Left ventricle myocardium superior (tissue), 1 donor: ENCODE measurements around the gene TIGD7. TPM values are rescaled to one million over a fixed set of nuclear protein-coding genes. Genes with fewer than 3 reads are reported as not detected.
"Not testable (repeated sequence)": the region's sequence is repeated elsewhere in the genome, so short reads cannot be mapped to it uniquely, and the experiment has no call there.

Source experiments
- ATAC-seq: fragments of 200-7000 bp; cut with Tn5 transposase; one replicate; pipeline ENCODE4 v1.9.1; 2020; ENCODE audit warnings: mild to moderate bottlenecking, moderate library complexity
- DNase-seq: peaks from one replicate; pipeline ENCODE4 v3.0.0-alpha.2; 2020
- intact Hi-C: fragments of 100-400 bp; cut with micrococcal nuclease; formaldehyde crosslinking; loops from one replicate; pipeline ENCODE4 v1.11.0; 2022
- total RNA-seq: library from RNA; stranded (reverse); fragmentation: NEBNext Ultra II Directional; extraction: Animal tissue kit (Norgen Biotek cat#: 25700); gene quantifications from one replicate; pipeline ENCODE4 v1.2.1, GENCODE V29; 2021
- donor health status: DM: no; HTN: yes; CAD: no; lungs with severe emphysema.

Gene TIGD7
- total RNA-seq, 1 donor from 2014 or later: 7.6 TPM

GRCh38 chr16:3283543-3284447 is 21.4 kb downstream of the TIGD7 start:
- ATAC-seq: no peak
- no peak for DNase-seq
- intact Hi-C loops: no loop called here

GRCh38 chr16:3282730-3283542 is 22.3 kb downstream of the TIGD7 start, which contains the start of gene ZNF263:
Gene ZNF263 (plus strand): TSS chr16:3283491. CDS start chr16:3283819, 328 bp downstream.
- intact Hi-C loops: no loop called here
- ATAC-seq (peak; percentile 97), DNase-seq (peak; percentile 97)

DNA sequence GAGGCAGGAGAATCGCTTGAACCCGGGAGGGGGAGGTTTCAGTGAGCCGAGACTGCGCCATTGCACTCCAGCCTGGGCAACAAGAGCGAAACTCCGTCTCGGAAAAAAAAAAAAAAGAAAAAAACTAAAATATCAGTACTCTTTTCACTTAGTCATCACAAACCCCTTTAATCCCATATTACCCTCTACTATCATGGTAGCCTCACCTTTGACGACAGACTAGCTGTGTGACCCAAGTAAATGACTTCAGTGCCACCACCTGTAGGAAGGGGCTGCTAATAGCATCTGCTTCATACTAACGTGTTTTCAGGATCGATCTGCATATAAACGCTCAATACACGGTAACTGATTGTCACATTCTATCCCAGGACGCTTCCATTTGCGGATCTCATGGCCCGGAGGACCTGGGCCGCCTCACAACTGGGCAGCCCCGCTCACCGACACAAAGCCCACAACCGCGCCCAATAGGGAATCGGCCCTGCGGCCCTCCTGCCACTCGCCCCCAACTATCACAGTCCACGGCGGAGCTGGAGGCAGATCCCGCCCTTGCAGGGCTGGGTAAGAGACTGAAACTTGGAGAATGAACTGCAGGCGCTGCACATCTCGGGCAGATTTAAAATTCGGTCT is 23.0 kb downstream of the TIGD7 start:
- intact Hi-C loops: no loop called here
- peak; percentile 44 for ATAC-seq
- no peak for DNase-seq

- no peak for ATAC-seq
Measured at GRCh38 chr16:3281222-3281820, 23.9 kb downstream of the TIGD7 start.

DNA sequence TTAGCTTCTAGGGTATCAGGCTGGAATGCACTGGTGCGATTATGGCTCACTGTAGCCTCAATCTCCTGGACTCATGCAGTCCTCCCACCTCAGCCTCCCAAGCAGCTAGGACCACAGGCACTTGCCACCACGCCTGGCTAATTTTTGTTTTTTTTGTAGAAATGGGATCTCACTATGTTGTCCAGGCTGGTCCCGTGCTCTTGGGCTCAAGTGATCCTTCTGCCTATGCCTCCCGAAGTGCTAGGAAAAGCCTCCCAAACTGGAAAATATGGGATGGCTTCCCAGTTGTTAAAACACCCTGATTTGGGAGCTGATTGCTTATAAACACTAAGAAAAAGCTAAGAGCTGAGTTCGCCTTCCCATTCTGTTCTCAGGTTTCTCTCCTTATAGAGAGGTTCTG is 28.6 kb downstream of the TIGD7 start:
- ATAC-seq (no peak), DNase-seq (no peak)
- intact Hi-C loops: no loop called here

More at GRCh38 chr16:3281222-3281820, 23.9 kb downstream of the TIGD7 start:
- no peak for DNase-seq
- intact Hi-C loops: no loop called here

DNA sequence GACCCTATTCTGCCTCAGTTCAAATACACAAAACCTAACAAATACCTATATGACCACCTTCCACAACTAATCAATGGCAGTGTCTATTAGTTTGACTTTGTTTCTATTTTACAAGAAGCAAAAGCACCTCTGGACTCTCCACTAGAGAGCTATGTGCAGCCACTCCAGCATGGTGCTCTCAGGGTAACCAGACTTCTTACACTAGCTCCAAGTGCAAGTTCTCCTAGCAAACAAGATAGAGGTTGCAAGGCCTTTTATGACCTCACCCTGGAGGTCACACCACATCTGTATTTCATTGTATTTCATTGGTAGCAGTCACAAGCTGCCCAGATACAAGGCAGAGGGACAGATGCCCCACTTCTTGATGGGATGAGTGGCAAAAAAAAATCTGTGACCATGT is 30.3 kb downstream of the TIGD7 start:
- ATAC-seq: no peak
- no peak for DNase-seq
- intact Hi-C loops: no loop called here

- intact Hi-C loops: no loop called here
- ATAC-seq: no peak
- no peak for DNase-seq
Measured at GRCh38 chr16:3274490-3274889, 30.7 kb downstream of the TIGD7 start.

DNA sequence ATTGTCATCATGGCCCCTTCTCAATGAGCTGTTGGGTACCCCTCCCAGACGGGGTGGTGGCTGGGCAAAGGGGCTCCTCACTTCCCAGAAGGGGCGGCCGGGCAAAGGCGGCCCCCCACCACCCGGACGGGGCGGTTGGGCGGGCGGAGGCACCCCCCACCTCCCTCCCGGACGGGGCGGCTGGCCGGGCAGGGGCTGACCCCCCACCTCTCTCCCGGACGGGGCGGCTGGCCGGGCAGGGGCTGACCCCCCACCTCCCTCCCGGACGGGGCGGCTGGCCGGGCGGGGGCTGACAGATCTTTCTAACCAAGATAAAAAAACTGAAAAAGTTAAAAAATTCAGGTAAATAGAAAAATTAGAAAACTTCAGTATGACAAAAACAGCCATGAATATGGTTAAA is 33.9 kb downstream of the TIGD7 start:
- intact Hi-C loops, DNase-seq, ATAC-seq: not testable (repeated sequence)

- ATAC-seq, intact Hi-C loops, DNase-seq: not testable (repeated sequence)
Measured at GRCh38 chr16:3270718-3271117, 34.5 kb downstream of the TIGD7 start.

- DNase-seq: no peak
- ATAC-seq: no peak
- intact Hi-C loops: no loop called here
Measured at GRCh38 chr16:3268294-3268693, 36.9 kb downstream of the TIGD7 start.

DNA sequence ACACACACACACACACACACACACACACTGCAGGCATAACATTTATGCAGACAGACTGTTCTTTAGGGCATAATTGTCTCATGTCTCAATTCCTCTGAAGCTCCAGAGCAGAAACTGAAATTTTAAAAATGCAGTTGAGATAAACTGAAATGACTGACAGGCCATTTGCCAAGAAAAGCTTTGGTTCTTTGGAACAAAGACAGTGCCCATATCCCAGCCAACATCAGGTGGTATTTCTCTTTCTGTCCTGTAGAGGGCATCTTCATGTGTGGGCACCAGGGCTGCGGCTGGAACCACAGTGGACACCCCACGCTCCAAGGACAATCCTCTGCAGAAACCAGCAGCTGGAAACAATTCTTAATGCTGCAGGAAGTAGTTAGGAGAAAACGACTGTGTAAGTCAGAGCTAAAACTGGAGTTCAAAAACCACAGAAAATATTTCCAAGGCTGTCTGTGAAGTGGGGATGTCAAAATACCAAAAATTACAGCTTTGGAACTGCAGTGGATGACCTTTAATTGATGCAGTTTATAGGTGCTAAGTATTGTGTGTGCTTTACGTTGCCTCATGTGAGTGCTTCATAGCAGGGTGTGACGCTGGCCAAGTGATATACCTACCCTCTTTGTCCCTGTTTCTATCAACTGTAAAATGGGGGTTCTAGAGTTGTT is 38.2 kb downstream of the TIGD7 start:
- DNase-seq (no peak), ATAC-seq (no peak)
- intact Hi-C loops: no loop called here

GRCh38 chr16:3264137-3265036 is 40.8 kb downstream of the TIGD7 start:
- ATAC-seq (peak; percentile 96), DNase-seq (peak; percentile 97)
- intact Hi-C loops: no loop called here

- ATAC-seq (no peak), DNase-seq (no peak)
- intact Hi-C loops: no loop called here
Measured at GRCh38 chr16:3262517-3262916, 42.7 kb downstream of the TIGD7 start.

GRCh38 chr16:3259836-3260235 is 45.4 kb downstream of the TIGD7 start:
- ATAC-seq (no peak), DNase-seq (no peak)
- intact Hi-C loops: no loop called here

DNA sequence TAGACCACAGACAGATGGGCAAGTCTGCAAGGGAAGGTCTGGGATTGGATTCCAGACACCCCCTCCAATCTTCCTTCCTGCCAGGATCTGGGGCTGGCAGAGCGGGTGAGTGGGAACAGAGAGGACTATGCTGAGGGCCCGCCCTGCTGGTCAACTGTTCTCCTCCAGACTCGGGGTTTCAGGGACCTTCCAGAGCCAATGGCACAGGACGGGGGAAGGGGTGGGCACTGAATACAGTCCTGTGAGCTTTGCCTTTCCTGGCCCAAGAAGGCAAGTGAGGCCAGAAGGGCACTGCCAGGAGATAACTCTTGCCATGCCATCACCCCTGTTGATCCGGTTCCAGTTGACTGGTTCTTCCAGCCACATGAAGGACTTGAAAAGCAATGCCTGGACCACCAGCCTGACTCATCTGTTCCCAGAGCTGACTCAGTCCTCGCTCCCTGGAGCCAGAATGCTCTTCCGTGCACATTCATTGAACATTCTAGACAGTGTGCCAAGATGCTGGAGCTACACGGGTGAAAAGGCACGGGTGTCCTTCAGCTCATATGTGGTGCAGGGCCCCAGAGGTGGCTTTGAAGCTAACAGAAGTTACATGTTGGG is 48.3 kb downstream of the TIGD7 start:
- intact Hi-C loops: no loop called here
- no peak for ATAC-seq
- DNase-seq: no peak

GRCh38 chr16:3256146-3256865 is 48.9 kb downstream of the TIGD7 start, which contains the start of gene MEFV:
Gene MEFV (minus strand): TSS chr16:3256633. CDS start chr16:3256587, 46 bp downstream.
- DNase-seq: no peak
- intact Hi-C loops: no loop called here

DNA sequence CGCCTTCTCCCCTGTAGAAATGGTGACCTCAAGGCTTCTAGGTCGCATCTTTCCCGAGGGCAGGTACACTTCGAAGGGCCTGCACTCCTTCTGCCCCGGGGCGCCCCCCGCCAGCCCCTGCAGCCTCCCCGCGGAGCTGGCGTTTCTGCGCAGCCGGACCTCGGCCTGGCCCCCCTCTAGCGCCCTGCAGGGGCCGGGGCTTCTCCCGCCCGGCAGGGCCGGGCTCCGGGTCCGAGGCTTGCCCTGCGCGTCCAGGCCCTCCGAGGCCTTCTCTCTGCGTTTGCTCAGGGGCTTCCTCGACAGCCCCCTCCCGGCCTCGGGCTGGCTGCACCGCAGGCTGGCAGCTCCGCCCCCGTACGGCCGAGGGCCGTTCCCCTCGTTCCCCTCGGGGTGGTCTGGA is 50.9 kb downstream of the TIGD7 start:
- intact Hi-C loops: no loop called here
- no peak for DNase-seq
- no peak for ATAC-seq

More at GRCh38 chr16:3256146-3256865, 48.9 kb downstream of the TIGD7 start, which contains the start of gene MEFV:
- peak; percentile 63 for ATAC-seq
